T-helper 1 cell treated with Interleukin-12 subunit alpha and Interleukin-12 subunit beta and Interleukin-4 antibody, amounts not matched to agents 30 μg/mL and 1 μg/mL, for 36 hours (primary cell): ENCODE data around the gene KLF7.

Experiments used
- H3K27ac Mint-ChIP-seq: one replicate; pipeline ENCODE4 v1.8.0; 2021; ENCODE audit warnings: mild to moderate bottlenecking, mixed read lengths
- H3K27me3 Mint-ChIP-seq: one replicate; pipeline ENCODE4 v1.8.0; 2021; ENCODE audit warnings: low read depth, mixed read lengths
- H3K36me3 Mint-ChIP-seq: one replicate; pipeline ENCODE4 v1.8.0; 2021; ENCODE audit warnings: low read depth, mixed read lengths
- H3K4me1 Mint-ChIP-seq: one replicate; pipeline ENCODE4 v1.8.0; 2021; ENCODE audit warnings: low read depth, mixed read lengths
- H3K4me3 Mint-ChIP-seq: one replicate; pipeline ENCODE4 v1.8.0; 2021; ENCODE audit warnings: mild to moderate bottlenecking, moderate library complexity, mixed read lengths
- H3K9me3 Mint-ChIP-seq: one replicate; pipeline ENCODE4 v1.8.0; 2021; ENCODE audit warnings: mixed read lengths

Gene KLF7

DNA sequence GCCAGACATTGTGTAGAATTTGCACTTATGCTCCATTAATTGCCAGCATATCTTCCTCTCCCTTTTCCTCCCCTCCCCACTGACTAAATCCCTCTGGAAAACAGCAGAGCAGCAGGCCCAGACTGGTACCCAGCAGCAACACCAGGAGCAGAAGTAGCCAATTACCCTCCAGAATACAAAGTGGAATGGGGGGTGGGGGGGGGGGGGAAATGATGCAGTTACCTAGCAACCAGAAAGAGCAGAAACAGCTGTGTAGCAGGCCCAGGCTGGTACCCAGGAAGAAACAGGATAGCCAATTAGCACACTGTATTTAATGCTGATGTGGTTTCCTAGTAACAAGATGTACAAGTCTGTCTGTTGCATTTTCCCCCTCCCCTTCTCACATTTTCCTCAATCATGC is 52.3 kb downstream of the KLF7 start:
- Mint-ChIP-seq H3K4me3 (no peak overlapping the region), H3K4me1 (peaks cover 13% of the 10 kb centered on the region), H3K36me3 (peaks cover 14% of the 10 kb centered on the region), H3K9me3 (no peaks in the 10 kb centered on the region), H3K27me3 (no peaks in the 10 kb centered on the region), H3K27ac (no peak overlapping the region)

DNA sequence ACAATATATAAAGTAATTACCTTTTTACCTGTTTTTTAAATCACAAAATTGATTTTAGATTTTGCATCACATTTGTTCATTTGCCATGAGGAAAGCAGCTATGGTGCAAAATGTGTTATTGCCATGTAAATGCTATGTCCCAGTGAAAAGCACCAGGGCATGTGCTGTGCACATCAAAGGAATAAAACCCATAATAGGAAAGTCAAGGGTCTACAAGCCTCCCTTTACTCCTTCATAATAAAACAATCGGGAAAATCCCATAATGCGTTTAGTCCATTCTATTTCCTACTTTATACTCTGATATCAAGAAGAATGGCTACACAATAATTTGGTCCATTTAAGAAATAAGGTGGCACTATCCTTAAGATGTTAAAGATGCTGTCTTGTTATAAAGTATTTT is 53.0 kb downstream of the KLF7 start:
- peaks cover 17% of the 10 kb centered on the region for H3K36me3 Mint-ChIP-seq
- no peaks in the 10 kb centered on the region for H3K27me3 Mint-ChIP-seq
- H3K27ac Mint-ChIP-seq: no peak overlapping the region
- H3K4me1 Mint-ChIP-seq: peaks cover 13% of the 10 kb centered on the region
- no peaks in the 10 kb centered on the region for H3K9me3 Mint-ChIP-seq
- no peak overlapping the region for H3K4me3 Mint-ChIP-seq

GRCh38 chr2:207112383-207112782 is 53.4 kb downstream of the KLF7 start:
- Mint-ChIP-seq H3K4me3 (no peak overlapping the region), H3K36me3 (peaks cover 20% of the 10 kb centered on the region), H3K4me1 (peaks cover 13% of the 10 kb centered on the region), H3K9me3 (no peaks in the 10 kb centered on the region), H3K27ac (no peak overlapping the region), H3K27me3 (no peaks in the 10 kb centered on the region)

GRCh38 chr2:207111757-207112156 is 54.0 kb downstream of the KLF7 start:
- Mint-ChIP-seq H3K27me3 (no peaks in the 10 kb centered on the region), H3K4me3 (no peak overlapping the region), H3K9me3 (no peaks in the 10 kb centered on the region), H3K27ac (no peak overlapping the region), H3K4me1 (peaks cover 13% of the 10 kb centered on the region), H3K36me3 (peaks cover 24% of the 10 kb centered on the region)

GRCh38 chr2:207110715-207111114 is 55.0 kb downstream of the KLF7 start:
- peaks cover 13% of the 10 kb centered on the region for H3K4me1 Mint-ChIP-seq
- no peaks in the 10 kb centered on the region for H3K27me3 Mint-ChIP-seq
- peaks cover 30% of the 10 kb centered on the region for H3K36me3 Mint-ChIP-seq
- H3K27ac Mint-ChIP-seq: no peak overlapping the region
- H3K4me3 Mint-ChIP-seq: no peak overlapping the region
- no peaks in the 10 kb centered on the region for H3K9me3 Mint-ChIP-seq

DNA sequence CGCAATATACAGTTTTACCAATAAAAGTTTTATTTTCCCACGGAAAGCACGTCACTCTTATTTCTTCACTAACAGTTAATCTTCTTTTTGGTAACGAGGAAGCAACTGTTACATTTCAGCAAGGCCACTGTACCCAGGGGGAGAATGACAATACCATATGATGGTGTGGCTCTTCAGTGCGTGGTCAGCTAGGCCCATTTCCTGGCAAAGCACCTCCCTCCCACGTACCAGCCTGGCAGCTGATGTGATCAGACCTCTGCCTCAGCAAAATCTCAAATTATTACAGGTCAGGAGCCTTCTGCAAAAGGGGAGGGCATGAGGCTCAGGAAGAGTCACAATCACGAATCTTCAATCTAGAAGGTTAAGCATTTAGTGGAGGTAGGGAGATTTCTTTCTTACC is 55.4 kb downstream of the KLF7 start:
- H3K27ac Mint-ChIP-seq: no peak overlapping the region
- H3K27me3 Mint-ChIP-seq: no peaks in the 10 kb centered on the region
- H3K36me3 Mint-ChIP-seq: peaks cover 31% of the 10 kb centered on the region
- no peaks in the 10 kb centered on the region for H3K9me3 Mint-ChIP-seq
- no peak overlapping the region for H3K4me3 Mint-ChIP-seq
- H3K4me1 Mint-ChIP-seq: peaks cover 13% of the 10 kb centered on the region

DNA sequence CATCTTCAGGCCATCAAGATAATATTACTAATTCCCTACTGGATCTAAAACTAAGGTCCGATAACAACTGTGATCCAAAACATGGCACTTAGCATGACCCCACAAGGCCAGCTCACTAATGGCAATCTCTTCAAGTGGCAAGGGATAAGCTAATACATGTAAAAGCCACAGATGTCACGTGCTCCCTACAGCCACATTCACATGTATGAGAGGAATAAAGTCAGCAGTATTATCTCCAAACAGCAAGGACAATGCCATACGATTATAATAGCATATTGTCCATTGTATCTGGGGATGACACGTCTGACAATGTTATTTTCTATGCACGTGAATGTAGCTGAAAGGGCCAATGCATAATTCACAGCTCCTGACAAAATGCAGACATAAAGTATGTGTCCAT is 56.0 kb downstream of the KLF7 start:
- H3K4me1 Mint-ChIP-seq: peaks cover 13% of the 10 kb centered on the region
- no peak overlapping the region for H3K4me3 Mint-ChIP-seq
- no peak overlapping the region for H3K27ac Mint-ChIP-seq
- no peaks in the 10 kb centered on the region for H3K27me3 Mint-ChIP-seq
- peaks cover 33% of the 10 kb centered on the region for H3K36me3 Mint-ChIP-seq
- no peaks in the 10 kb centered on the region for H3K9me3 Mint-ChIP-seq

- H3K9me3 Mint-ChIP-seq: no peaks in the 10 kb centered on the region
- H3K4me3 Mint-ChIP-seq: no peak overlapping the region
- H3K4me1 Mint-ChIP-seq: peaks cover 11% of the 10 kb centered on the region
- H3K27ac Mint-ChIP-seq: no peak overlapping the region
- H3K36me3 Mint-ChIP-seq: peaks cover 35% of the 10 kb centered on the region
- H3K27me3 Mint-ChIP-seq: no peaks in the 10 kb centered on the region
Measured at GRCh38 chr2:207108440-207108839, 57.3 kb downstream of the KLF7 start.

GRCh38 chr2:207107551-207107950 is 58.2 kb downstream of the KLF7 start:
- Mint-ChIP-seq H3K9me3 (no peaks in the 10 kb centered on the region), H3K27me3 (no peaks in the 10 kb centered on the region), H3K36me3 (peaks cover 36% of the 10 kb centered on the region), H3K27ac (no peak overlapping the region), H3K4me3 (no peak overlapping the region), H3K4me1 (peaks cover 11% of the 10 kb centered on the region)

- no peaks in the 10 kb centered on the region for H3K27me3 Mint-ChIP-seq
- no peaks in the 10 kb centered on the region for H3K9me3 Mint-ChIP-seq
- peaks cover 11% of the 10 kb centered on the region for H3K4me1 Mint-ChIP-seq
- H3K4me3 Mint-ChIP-seq: no peak overlapping the region
- H3K27ac Mint-ChIP-seq: no peak overlapping the region
- peaks cover 36% of the 10 kb centered on the region for H3K36me3 Mint-ChIP-seq
Measured at GRCh38 chr2:207107131-207107530, 58.6 kb downstream of the KLF7 start.

DNA sequence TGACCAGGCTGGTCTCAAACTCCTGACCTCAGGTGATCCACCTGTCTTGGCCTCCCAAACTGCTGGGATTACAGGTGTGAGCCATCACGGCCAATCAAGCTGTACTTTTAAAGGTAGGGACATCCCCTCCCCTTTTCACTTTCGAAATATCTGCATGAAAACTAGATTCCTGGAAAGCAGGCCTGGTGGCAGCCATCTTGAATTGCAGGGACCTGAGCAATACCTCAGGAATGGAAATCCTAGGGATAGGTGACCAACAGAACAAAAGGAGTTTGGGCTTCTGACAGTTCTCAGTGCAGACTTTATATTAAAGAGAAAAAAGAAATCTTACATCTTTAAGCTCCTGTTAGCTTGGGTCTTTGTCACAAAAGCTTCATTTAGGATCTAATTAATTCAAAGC is 62.6 kb downstream of the KLF7 start:
- H3K4me3 Mint-ChIP-seq: no peak overlapping the region
- H3K27me3 Mint-ChIP-seq: no peaks in the 10 kb centered on the region
- no peak overlapping the region for H3K27ac Mint-ChIP-seq
- H3K9me3 Mint-ChIP-seq: no peaks in the 10 kb centered on the region
- peaks cover 43% of the 10 kb centered on the region for H3K36me3 Mint-ChIP-seq
- no peaks in the 10 kb centered on the region for H3K4me1 Mint-ChIP-seq

DNA sequence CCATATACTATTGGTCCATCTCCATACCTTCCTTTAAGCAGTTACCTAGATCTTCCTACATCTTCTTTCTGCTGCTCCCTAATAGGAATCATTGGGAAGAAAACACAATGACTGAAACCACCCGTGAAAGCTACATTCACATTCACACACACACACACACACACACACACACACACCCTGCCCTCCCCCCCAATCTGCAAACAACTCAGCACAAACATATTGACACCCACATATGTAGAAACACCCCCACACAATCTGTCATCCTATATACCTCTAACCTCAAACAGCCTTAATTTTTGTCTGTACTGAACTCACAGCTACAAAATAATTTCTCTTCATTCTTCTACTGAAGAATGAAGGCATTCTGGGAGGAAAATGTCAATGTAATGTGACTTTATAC is 63.8 kb downstream of the KLF7 start:
- Mint-ChIP-seq H3K36me3 (peaks cover 36% of the 10 kb centered on the region), H3K4me1 (peaks cover 4% of the 10 kb centered on the region), H3K27ac (no peak overlapping the region), H3K4me3 (no peak overlapping the region), H3K9me3 (no peaks in the 10 kb centered on the region), H3K27me3 (no peaks in the 10 kb centered on the region)

DNA sequence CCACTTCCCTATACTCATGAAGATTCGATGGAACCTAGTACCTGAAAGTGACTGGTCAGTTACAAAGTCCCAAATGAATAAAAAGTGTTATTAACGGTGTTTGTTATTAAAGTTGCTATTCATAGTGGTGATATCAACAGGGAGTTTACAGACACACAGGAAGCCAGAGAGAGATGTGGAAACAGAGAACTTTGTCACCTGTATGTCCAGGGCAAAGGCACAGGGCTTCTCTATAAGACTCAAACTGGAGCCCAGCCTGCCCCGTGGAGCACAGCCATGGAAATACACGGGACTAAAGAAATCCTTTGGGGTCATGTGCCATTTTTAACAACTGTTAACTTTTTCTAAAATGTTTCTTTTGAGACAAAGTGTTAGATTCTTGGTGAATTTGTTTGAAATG is 68.5 kb downstream of the KLF7 start:
- H3K27me3 Mint-ChIP-seq: no peaks in the 10 kb centered on the region
- peaks cover 8% of the 10 kb centered on the region for H3K9me3 Mint-ChIP-seq
- peaks cover 4% of the 10 kb centered on the region for H3K4me1 Mint-ChIP-seq
- peaks cover 25% of the 10 kb centered on the region for H3K36me3 Mint-ChIP-seq
- no peak overlapping the region for H3K4me3 Mint-ChIP-seq
- H3K27ac Mint-ChIP-seq: no peak overlapping the region

DNA sequence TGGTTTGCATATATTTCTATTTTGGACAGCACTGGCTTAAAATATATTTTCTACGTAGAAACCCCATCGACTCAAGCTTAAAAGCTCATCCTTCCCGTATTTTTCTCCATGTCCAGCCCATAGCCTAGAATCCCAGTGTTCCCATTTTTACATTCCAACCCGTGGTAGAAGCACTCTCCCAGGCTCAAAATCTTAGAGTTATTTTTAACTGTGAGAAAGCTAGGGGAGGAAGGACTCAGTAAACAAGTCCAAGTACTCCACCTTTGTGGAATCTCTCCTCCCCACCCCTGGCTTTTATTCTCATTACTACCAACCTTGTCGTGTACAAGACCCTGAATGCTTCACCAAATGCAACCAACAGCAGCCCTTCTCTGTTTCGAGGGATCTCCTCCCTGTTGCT is 69.8 kb downstream of the KLF7 start:
- Mint-ChIP-seq H3K9me3 (peaks cover 12% of the 10 kb centered on the region), H3K27ac (no peak overlapping the region), H3K4me3 (no peak overlapping the region), H3K4me1 (peaks cover 10% of the 10 kb centered on the region), H3K27me3 (no peaks in the 10 kb centered on the region), H3K36me3 (peaks cover 26% of the 10 kb centered on the region)

GRCh38 chr2:207093234-207093633 is 72.5 kb downstream of the KLF7 start:
- H3K27ac Mint-ChIP-seq: no peak overlapping the region
- H3K27me3 Mint-ChIP-seq: no peaks in the 10 kb centered on the region
- H3K4me3 Mint-ChIP-seq: no peak overlapping the region
- peaks cover 12% of the 10 kb centered on the region for H3K9me3 Mint-ChIP-seq
- peaks cover 25% of the 10 kb centered on the region for H3K4me1 Mint-ChIP-seq
- H3K36me3 Mint-ChIP-seq: peaks cover 26% of the 10 kb centered on the region

DNA sequence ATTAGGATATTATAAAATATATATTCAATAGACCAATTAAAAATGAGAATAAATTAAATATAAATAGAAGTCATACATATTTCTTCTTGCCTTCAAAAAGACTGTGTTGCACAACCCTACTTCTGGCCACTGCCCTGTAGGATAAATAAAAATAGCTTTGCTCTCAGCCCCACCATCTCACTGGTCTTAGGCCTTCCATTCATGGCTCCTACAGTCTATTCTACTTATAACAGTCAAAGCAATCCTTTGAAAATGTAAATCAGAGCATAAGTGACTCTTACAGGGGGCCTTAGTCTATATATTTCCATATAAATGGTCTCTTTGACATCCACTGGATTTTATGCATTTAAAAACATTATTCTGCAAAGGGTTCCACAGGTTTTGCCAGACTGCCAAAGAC is 72.9 kb downstream of the KLF7 start:
- H3K27me3 Mint-ChIP-seq: no peaks in the 10 kb centered on the region
- H3K36me3 Mint-ChIP-seq: peaks cover 29% of the 10 kb centered on the region

More for the DNA sequence above, 72.9 kb downstream of the KLF7 start:
- no peak overlapping the region for H3K4me3 Mint-ChIP-seq
- peaks cover 28% of the 10 kb centered on the region for H3K4me1 Mint-ChIP-seq
- H3K9me3 Mint-ChIP-seq: peaks cover 12% of the 10 kb centered on the region
- no peak overlapping the region for H3K27ac Mint-ChIP-seq
